IMR-90 (cell line): ENCODE results near the gene RAB11A. TPM values are rescaled to one million over a fixed set of nuclear protein-coding genes. Genes with fewer than 3 reads are reported as not detected.

Experiments
- ATAC-seq: fragments of 200-7000 bp; cut with Tn5 transposase; 2 replicates; pipeline ENCODE4 v1.9.1; 2020; ENCODE audit warnings: low read depth, mild to moderate bottlenecking, moderate library complexity
- BruUV-seq: library from RNA; stranded (reverse); fragments of 400-500 nt; replicated peaks from 2 replicates; lab custom pipeline; 2021; lab: Mats Ljungman, UMichigan
- CTCF ChIA-PET: fragments of 300-600 bp; formaldehyde crosslinking; extraction: SDS; loops from one replicate; lab custom pipeline; 2021; ENCODE audit warnings: antibody characterized with exemption; lab: Yijun Ruan, JAX
- POLR2A ChIA-PET: fragments of 300-600 bp; sonication (Branson Sonifier 250); formaldehyde crosslinking; loops from one replicate; lab custom pipeline; 2022; ENCODE audit warnings: antibody characterized with exemption; ENCODE audit not compliant: unreplicated experiment; lab: Charles Lee
- DNase-seq: peaks from one replicate; pipeline ENCODE4 v3.0.0; 2013
- H2AFZ ChIP-seq: replicated peaks from 2 replicates; pipeline ENCODE3; 2013; ENCODE audit warnings: low read length, mild to moderate bottlenecking; ENCODE audit not compliant: poor library complexity
- H2AK5ac ChIP-seq: 2 replicates; pipeline ENCODE4 v1.6.1; 2013; ENCODE audit warnings: low read depth, low read length, inconsistent platforms
- H2AK9ac ChIP-seq: replicated peaks from 2 replicates; pipeline ENCODE3; 2013; ENCODE audit warnings: mild to moderate bottlenecking, low read depth, low read length, moderate library complexity; ENCODE audit not compliant: poor library complexity
- H2BK120ac ChIP-seq: 2 replicates; pipeline ENCODE4 v1.6.1; 2013; ENCODE audit warnings: low read depth, low read length, inconsistent platforms
- H2BK15ac ChIP-seq: 3 replicates; pipeline ENCODE4 v1.6.1; 2013; ENCODE audit warnings: low read depth, low read length, inconsistent platforms
- H2BK20ac ChIP-seq: 2 replicates; pipeline ENCODE4 v1.6.1; 2013; ENCODE audit warnings: low read depth, mild to moderate bottlenecking, inconsistent platforms, low read length, moderate library complexity
- H2BK5ac ChIP-seq: 2 replicates; pipeline ENCODE4 v1.6.1; 2013; ENCODE audit warnings: mild to moderate bottlenecking, low read depth, low read length, inconsistent platforms; ENCODE audit not compliant: poor library complexity, severe bottlenecking
- H3K14ac ChIP-seq: replicated peaks from 2 replicates; pipeline ENCODE4 v1.6.1; 2013; ENCODE audit warnings: low read depth, low read length, inconsistent platforms
- H3K18ac ChIP-seq: 2 replicates; pipeline ENCODE4 v1.6.1; 2013; ENCODE audit warnings: low read depth, low read length, control low read depth
- H3K23ac ChIP-seq: 2 replicates; pipeline ENCODE4 v1.6.1; 2013; ENCODE audit warnings: low read depth, low read length, inconsistent platforms
- H3K27ac ChIP-seq: 2 replicates; pipeline ENCODE4 v1.5.1; 2013; ENCODE audit warnings: mild to moderate bottlenecking, control low read depth, low read length; ENCODE audit not compliant: insufficient read depth
- H3K27me3 ChIP-seq: 2 replicates; pipeline ENCODE4 v1.6.1; 2013; ENCODE audit warnings: low read length; ENCODE audit not compliant: control insufficient read depth, insufficient read depth
- H3K36me3 ChIP-seq: 2 replicates; pipeline ENCODE4 v1.6.1; 2013; ENCODE audit warnings: low read length, mixed read lengths; ENCODE audit not compliant: control insufficient read depth, insufficient read depth
- H3K4ac ChIP-seq: 2 replicates; pipeline ENCODE4 v1.6.1; 2013; ENCODE audit warnings: low read depth, low read length, inconsistent platforms
- H3K4me1 ChIP-seq: 2 replicates; pipeline ENCODE4 v1.6.1; 2013; ENCODE audit warnings: low read length, mixed read lengths; ENCODE audit not compliant: control insufficient read depth, insufficient read depth
- H3K4me2 ChIP-seq: 2 replicates; pipeline ENCODE4 v1.6.1; 2013; ENCODE audit warnings: low read depth, mild to moderate bottlenecking, control low read depth, low read length, moderate library complexity
- H3K4me3 ChIP-seq: 2 replicates; pipeline ENCODE4 v1.5.1; 2013; ENCODE audit warnings: low read depth, mild to moderate bottlenecking, control low read depth, low read length, moderate library complexity; ENCODE audit not compliant: insufficient read depth
- H3K56ac ChIP-seq: 2 replicates; pipeline ENCODE4 v1.6.1; 2013; ENCODE audit warnings: low read length, inconsistent platforms; ENCODE audit not compliant: insufficient read depth; ENCODE audit errors: extremely low read depth
- H3K79me1 ChIP-seq, 2 experiments: 2 replicates each; pipeline ENCODE4 v1.6.1; 2013; ENCODE audit warnings: low read length in 2 of 2, inconsistent platforms in 1 of 2, low read depth in 1 of 2
- H3K9ac ChIP-seq: 2 replicates; pipeline ENCODE4 v1.6.1; 2013; ENCODE audit warnings: low read depth, low read length, control low read depth
- H3K9me1 ChIP-seq: 2 replicates; pipeline ENCODE4 v1.6.1; 2013; ENCODE audit warnings: low read length, inconsistent platforms; ENCODE audit not compliant: insufficient read depth
- H3K9me3 ChIP-seq: 2 replicates; pipeline ENCODE4 v1.6.1; 2013; ENCODE audit warnings: low read length; ENCODE audit not compliant: control insufficient read depth, insufficient read depth
- H4K20me1 ChIP-seq: 2 replicates; pipeline ENCODE4 v1.6.1; 2013; ENCODE audit warnings: low read length, inconsistent platforms; ENCODE audit not compliant: insufficient read depth
- H4K5ac ChIP-seq: 2 replicates; pipeline ENCODE4 v1.6.1; 2013; ENCODE audit warnings: mild to moderate bottlenecking, low read depth, low read length, control low read depth
- H4K8ac ChIP-seq, 2 experiments: 2 replicates each; pipeline ENCODE4 v1.6.1; 2013; ENCODE audit warnings: low read depth in 2 of 2, low read length in 2 of 2, control low read depth in 1 of 2, inconsistent platforms in 1 of 2
- H4K91ac ChIP-seq: 2 replicates; pipeline ENCODE4 v1.6.1; 2013; ENCODE audit warnings: low read depth, low read length, inconsistent platforms; ENCODE audit not compliant: insufficient read depth
- CHD1 ChIP-seq: IDR thresholded peaks from 2 replicates; pipeline ENCODE4 v1.6.1; 2012; ENCODE audit warnings: low read depth, low read length, improper control_type of control experiment
- MAZ ChIP-seq: IDR thresholded peaks from 2 replicates; pipeline ENCODE4 v1.6.1; 2012; ENCODE audit warnings: low read depth, mild to moderate bottlenecking, low read length, improper control_type of control experiment, moderate library complexity, borderline replicate concordance
- NFE2L2 ChIP-seq: fragments of 150-350 bp; IDR thresholded peaks from 2 replicates; pipeline ENCODE4 v1.6.1; 2016; ENCODE audit warnings: low read depth, mild to moderate bottlenecking, low read length
- POLR2A ChIP-seq: IDR thresholded peaks from 2 replicates; pipeline ENCODE4 v1.6.1; 2012; ENCODE audit warnings: mild to moderate bottlenecking, low read depth, low read length
- SMC3 ChIP-seq: fragments of 150-350 bp; IDR thresholded peaks from 2 replicates; pipeline ENCODE4 v1.6.1; 2016; ENCODE audit warnings: low read depth, mild to moderate bottlenecking, antibody characterized with exemption, low read length, moderate library complexity
- WGBS, 2 experiments: methylation state at CpG; one replicate each; pipeline versions ENCODE4 v1.1.5 to v1.1.7; 2013; ENCODE audit warnings: missing lambda C conversion rate in 2 of 2; ENCODE audit not compliant: insufficient read length in 1 of 2; ENCODE audit errors: extremely low coverage in 2 of 2; 5-methylcytosine and 5-hydroxymethylcytosine counted together
- dilution Hi-C: fragments of 300-500 bp; cut with HindIII; formaldehyde crosslinking; loops from one replicate; pipeline ENCODE4 v1.14.3; 2018; ENCODE audit warnings: low sequenced_read_pairs; ENCODE audit not compliant: unreplicated experiment
- in situ Hi-C: fragments of 300-500 bp; cut with MboI; formaldehyde crosslinking; loops from 3 replicates; pipeline ENCODE4 v1.14.3; 2019; ENCODE audit warnings: low sequenced_read_pairs, inconsistent platforms, mixed read lengths
- intact Hi-C: fragments of 100-400 bp; cut with micrococcal nuclease; formaldehyde crosslinking; loops from 2 replicates; pipeline ENCODE4 v1.10.0; 2022
- polyA plus RNA-seq, 3 experiments: library from polyadenylated mRNA; depleted of rRNA; stranded (reverse); fragments of >200 nt; gene quantifications; 2 replicates each; pipeline ENCODE4 v1.2.3, GENCODE V29; 2012; ENCODE audit warnings: low replicate concordance in 1 of 3
- total RNA-seq: library from RNA; depleted of rRNA; stranded (reverse); fragments of >200 nt; gene quantifications from 2 replicates; pipeline ENCODE4 v1.2.3, GENCODE V29; 2012
- TF ChIP-seq, protein P1 (sequence below): fragments of 150-350 bp; IDR thresholded peaks from 2 replicates; pipeline ENCODE4 v1.6.1; 2017; ENCODE audit warnings: mild to moderate bottlenecking, antibody characterized with exemption, low read length, low read depth

Gene RAB11A
- total and polyA plus RNA-seq, 2 of the 4 experiments (the other 2 are of a cell fraction), result 341 to 462 TPM

DNA sequence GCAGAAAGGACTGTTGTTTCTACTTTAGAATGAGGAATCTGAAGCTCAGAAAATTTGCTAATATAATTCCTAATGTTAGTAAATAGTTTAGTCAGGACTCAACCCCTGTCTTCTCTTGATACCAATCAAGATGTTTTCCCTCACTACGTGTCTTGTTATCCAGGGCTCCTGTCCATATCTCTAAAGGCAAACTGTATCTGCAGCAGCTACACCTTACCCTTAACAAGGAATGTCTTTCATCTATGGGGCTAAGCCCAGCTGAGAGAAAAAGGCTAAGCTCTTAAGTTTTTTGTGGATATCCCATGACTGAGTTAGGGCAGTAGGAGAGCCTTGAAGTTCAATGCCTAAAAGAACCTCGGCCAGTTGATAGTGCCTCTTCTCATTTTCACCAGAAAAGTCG is 32.5 kb downstream of the RAB11A start:
- H4K5ac ChIP-seq, result no peak overlapping the region
- in situ Hi-C loops (loop anchor here (25.0 kb wide), 1 partner anchor 585 kb away; the partner anchor contains the start of gene SNAPC5), intact Hi-C loops (no loop called here), dilution Hi-C loops (no loop called here)
- no peaks in the 10 kb centered on the region; the same call in 1 of the 2 replicates for H4K20me1 ChIP-seq
- peaks cover 5% of the 10 kb centered on the region for H3K4me1 ChIP-seq
- H3K4ac ChIP-seq, result no peak overlapping the region
- no peak overlapping the region for H3K14ac ChIP-seq
- H3K27me3 ChIP-seq, result no peaks in the 10 kb centered on the region
- no peak overlapping the region for H3K4me2 ChIP-seq
- no peak overlapping the region for H3K56ac ChIP-seq
- no peak for DNase-seq
- no peak overlapping the region for H2BK15ac ChIP-seq
- no peak overlapping the region for H4K91ac ChIP-seq
- H3K79me1 ChIP-seq, result peaks cover 0 to 25% of the 10 kb centered on the region in 2 experiments; a peak in 3 of 4 replicates
- ChIA-PET POLR2A (no interaction called here), CTCF (interaction anchor here (0.6 kb wide), 1 partner anchor 20 kb away, joined by 3 read pairs; no protein-coding TSS in a partner anchor)
- H3K9ac ChIP-seq, result no peak overlapping the region
- no peak overlapping the region for H3K23ac ChIP-seq
- no peak overlapping the region for H2AK5ac ChIP-seq
- ATAC-seq, result no peak
- no TSS peak for BruUV-seq
- H3K18ac ChIP-seq, result no peak overlapping the region
- H2BK120ac ChIP-seq, result no peak overlapping the region
- no peak overlapping the region for H2AK9ac ChIP-seq
- 100% methylated on average over 1 of the region's 3 CpGs; no CpG with 5 or more reads in 1 of the 2 experiments for WGBS, 2 experiments
- no peak overlapping the region for H2BK5ac ChIP-seq
- H3K9me3 ChIP-seq, result no peaks in the 10 kb centered on the region
- peaks cover 15% of the 10 kb centered on the region for H3K9me1 ChIP-seq
- H3K4me3 ChIP-seq, result no peak overlapping the region
- H2AFZ ChIP-seq, result no peak overlapping the region
- H2BK20ac ChIP-seq, result no peak overlapping the region
- H3K36me3 ChIP-seq, result peaks cover 35% of the 10 kb centered on the region
- TF ChIP-seq MAZ, result no peak
- TF ChIP-seq CHD1, result no peak
- no peak for TF ChIP-seq POLR2A
- TF ChIP-seq, protein P1, sequence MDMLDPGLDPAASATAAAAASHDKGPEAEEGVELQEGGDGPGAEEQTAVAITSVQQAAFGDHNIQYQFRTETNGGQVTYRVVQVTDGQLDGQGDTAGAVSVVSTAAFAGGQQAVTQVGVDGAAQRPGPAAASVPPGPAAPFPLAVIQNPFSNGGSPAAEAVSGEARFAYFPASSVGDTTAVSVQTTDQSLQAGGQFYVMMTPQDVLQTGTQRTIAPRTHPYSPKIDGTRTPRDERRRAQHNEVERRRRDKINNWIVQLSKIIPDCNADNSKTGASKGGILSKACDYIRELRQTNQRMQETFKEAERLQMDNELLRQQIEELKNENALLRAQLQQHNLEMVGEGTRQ, result no peak
- no peak for TF ChIP-seq SMC3
- TF ChIP-seq NFE2L2, result no peak
- H4K8ac ChIP-seq, result no peak overlapping the region
- no peak overlapping the region for H3K27ac ChIP-seq
